ENCODE results near the gene USP25.
A peak's percentile ranks its signal among the peaks of the same experiment; 100 is the strongest.

The USP25 gene

DNA sequence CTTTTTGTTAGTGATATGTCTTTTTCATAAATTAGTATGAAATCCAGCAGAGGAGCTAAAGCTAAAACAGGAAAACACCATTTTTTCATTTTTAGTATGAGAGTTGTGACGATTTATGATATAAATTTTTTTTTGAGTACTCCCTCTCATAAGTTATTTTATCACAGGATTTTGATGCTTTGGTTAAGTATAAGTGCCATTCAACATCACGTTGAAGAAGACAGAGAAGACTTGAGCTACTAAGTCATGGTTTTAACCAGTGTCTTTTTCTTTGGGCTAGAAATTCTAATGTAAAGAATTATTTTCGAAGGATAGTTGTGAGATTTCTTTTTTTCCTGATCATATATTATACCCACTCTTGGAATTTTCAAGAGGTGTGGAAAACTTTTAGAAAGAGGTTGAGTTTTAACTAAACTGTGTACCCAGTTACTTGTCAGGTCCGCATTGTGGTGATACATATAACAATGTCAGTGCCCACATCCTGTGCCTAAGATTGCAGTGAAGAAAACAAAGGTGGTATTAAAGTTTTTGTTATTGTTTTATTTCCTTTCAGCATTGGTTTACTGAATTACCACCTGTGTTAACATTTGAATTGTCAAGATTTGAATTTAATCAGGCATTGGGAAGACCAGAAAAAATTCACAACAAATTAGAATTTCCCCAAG is 93.8 kb downstream of the USP25 start:
- H3K36me3 ChIP-seq (ENCODE audit: control insufficient read depth, insufficient read depth, low read length) = no peaks in the 10 kb centered on the region
- no peaks in the 10 kb centered on the region for H3K79me2 ChIP-seq (ENCODE audit: control insufficient read depth, insufficient read depth, low read length)

DNA sequence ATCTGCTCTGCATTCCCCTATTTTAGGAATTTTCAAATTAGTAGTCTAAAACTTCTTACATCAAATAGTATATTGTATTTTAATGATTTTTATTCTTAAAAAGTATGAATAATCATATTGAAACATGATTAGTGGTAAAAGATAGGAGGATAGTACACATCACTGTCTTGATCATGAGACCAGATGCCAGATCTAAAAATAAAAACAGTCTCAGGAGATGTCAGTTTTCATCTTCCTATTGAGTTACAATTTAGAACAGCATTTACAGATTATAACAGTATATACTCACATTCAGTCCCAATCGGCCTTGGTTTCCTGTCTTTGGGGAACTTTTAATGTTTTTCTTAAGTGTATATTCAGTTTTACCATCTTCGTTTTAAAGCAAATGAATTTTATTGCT is 95.9 kb downstream of the USP25 start:
- no peak overlapping the region for H4K8ac ChIP-seq (ENCODE audit: low read depth, low read length)
- no peak overlapping the region for H2BK15ac ChIP-seq (replicated peaks; ENCODE audit: low read depth)
- H3K9ac ChIP-seq (ENCODE audit: low read length) = no peak overlapping the region
- no peak overlapping the region for H3K23ac ChIP-seq (ENCODE audit: low read length)
- H3K79me1 ChIP-seq (ENCODE audit: low read length) = peaks cover 2% of the 10 kb centered on the region
- no peak overlapping the region for H2BK120ac ChIP-seq (ENCODE audit: low read depth, low read length)
- no peak overlapping the region for H2AK5ac ChIP-seq (ENCODE audit: low read length)
- H3K79me2 ChIP-seq (ENCODE audit: control insufficient read depth, insufficient read depth, low read length) = no peaks in the 10 kb centered on the region
- no peak overlapping the region for H4K5ac ChIP-seq (ENCODE audit: low read length)
- no peak overlapping the region for H3K56ac ChIP-seq (ENCODE audit: low read length)
- no peaks in the 10 kb centered on the region for H3K4me1 ChIP-seq (ENCODE audit: control insufficient read depth, low read depth, low read length)
- H3K4me3 ChIP-seq (ENCODE audit: low read length) = no peak overlapping the region
- H3K18ac ChIP-seq (ENCODE audit: low read length) = no peak overlapping the region
- no peak for DNase-seq
- no peak overlapping the region for H3K4me2 ChIP-seq (ENCODE audit: low read length)
- WGBS (ENCODE audit: extremely low coverage, insufficient coverage, low lambda C conversion rate) = no CpG with 5 or more reads among the region's 2 CpGs
- H3K36me3 ChIP-seq (ENCODE audit: control insufficient read depth, insufficient read depth, low read length) = no peaks in the 10 kb centered on the region
- H3K27ac ChIP-seq (ENCODE audit: low read depth, low read length) = no peak overlapping the region
- no peaks in the 10 kb centered on the region for H3K27me3 ChIP-seq (ENCODE audit: insufficient read depth, low read length, poor library complexity)
- no peak overlapping the region for H3K4ac ChIP-seq (ENCODE audit: low read depth, low read length)
- no peak overlapping the region for H2BK5ac ChIP-seq (ENCODE audit: low read length)

More for the DNA sequence above, 93.8 kb downstream of the USP25 start:
- no CpG with 5 or more reads among the region's 4 CpGs for WGBS (ENCODE audit: extremely low coverage, insufficient coverage, low lambda C conversion rate)
- no peak for DNase-seq
- Histone ChIP-seq H3K79me1 (ENCODE audit: low read length) (no peaks in the 10 kb centered on the region), H3K4me3 (ENCODE audit: low read length) (no peak overlapping the region), H4K8ac (ENCODE audit: low read depth, low read length) (no peak overlapping the region), H3K56ac (ENCODE audit: low read length) (no peak overlapping the region), H2AK5ac (ENCODE audit: low read length) (no peak overlapping the region), H3K4me2 (ENCODE audit: low read length) (no peak overlapping the region), H3K18ac (ENCODE audit: low read length) (no peak overlapping the region), H3K23ac (ENCODE audit: low read length) (no peak overlapping the region), H3K9ac (ENCODE audit: low read length) (no peak overlapping the region), H2BK5ac (ENCODE audit: low read length) (no peak overlapping the region), H2BK120ac (ENCODE audit: low read depth, low read length) (no peak overlapping the region), H3K4ac (ENCODE audit: low read depth, low read length) (no peak overlapping the region), H2BK15ac (replicated peaks; ENCODE audit: low read depth) (no peak overlapping the region), H3K27me3 (ENCODE audit: insufficient read depth, low read length, poor library complexity) (no peaks in the 10 kb centered on the region), H3K27ac (ENCODE audit: low read depth, low read length) (no peak overlapping the region), H4K5ac (ENCODE audit: low read length) (no peak overlapping the region), H3K4me1 (ENCODE audit: control insufficient read depth, low read depth, low read length) (no peaks in the 10 kb centered on the region)

DNA sequence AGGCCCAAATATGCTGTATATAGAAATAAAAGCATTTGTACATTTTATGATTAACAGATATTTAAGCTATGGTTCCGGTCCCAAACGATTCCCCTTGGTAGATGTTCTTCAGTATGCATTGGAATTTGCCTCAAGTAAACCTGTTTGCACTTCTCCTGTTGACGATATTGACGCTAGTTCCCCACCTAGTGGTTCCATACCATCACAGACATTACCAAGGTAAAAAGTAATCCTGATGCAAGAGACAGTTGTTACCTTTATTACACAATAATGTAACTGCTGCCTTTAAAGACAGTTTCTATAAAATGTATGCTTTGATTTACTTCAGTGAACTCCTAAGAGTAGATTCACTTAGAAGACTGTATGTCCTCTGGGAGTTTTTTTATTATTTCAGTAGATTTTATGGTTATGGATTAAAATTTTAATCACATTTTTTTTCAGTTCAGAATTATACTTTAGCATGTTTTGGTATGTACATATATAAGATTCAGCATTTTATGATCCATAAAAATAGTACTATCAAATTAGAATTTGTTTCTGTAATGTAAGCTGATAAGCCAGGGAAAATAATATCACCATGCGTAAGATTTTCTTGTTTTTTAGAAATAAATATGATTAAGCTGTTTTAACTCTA is 96.5 kb downstream of the USP25 start:
- Histone ChIP-seq H3K9ac (ENCODE audit: low read length) (no peak overlapping the region), H3K18ac (ENCODE audit: low read length) (no peak overlapping the region), H3K27me3 (ENCODE audit: insufficient read depth, low read length, poor library complexity) (no peaks in the 10 kb centered on the region), H3K79me2 (ENCODE audit: control insufficient read depth, insufficient read depth, low read length) (no peaks in the 10 kb centered on the region), H3K23ac (ENCODE audit: low read length) (no peak overlapping the region), H2BK120ac (ENCODE audit: low read depth, low read length) (no peak overlapping the region), H3K4me2 (ENCODE audit: low read length) (no peak overlapping the region), H3K79me1 (ENCODE audit: low read length) (peaks cover 2% of the 10 kb centered on the region), H3K4me3 (ENCODE audit: low read length) (no peak overlapping the region), H3K36me3 (ENCODE audit: control insufficient read depth, insufficient read depth, low read length) (no peaks in the 10 kb centered on the region), H4K8ac (ENCODE audit: low read depth, low read length) (no peak overlapping the region), H3K27ac (ENCODE audit: low read depth, low read length) (no peak overlapping the region), H2BK5ac (ENCODE audit: low read length) (no peak overlapping the region), H3K56ac (ENCODE audit: low read length) (no peak overlapping the region), H3K4me1 (ENCODE audit: control insufficient read depth, low read depth, low read length) (no peaks in the 10 kb centered on the region), H2AK5ac (ENCODE audit: low read length) (no peak overlapping the region), H3K4ac (ENCODE audit: low read depth, low read length) (no peak overlapping the region), H2BK15ac (replicated peaks; ENCODE audit: low read depth) (no peak overlapping the region), H4K5ac (ENCODE audit: low read length) (no peak overlapping the region)
- peak; percentile 87 for DNase-seq
- WGBS (ENCODE audit: extremely low coverage, insufficient coverage, low lambda C conversion rate) = no CpG with 5 or more reads among the region's 5 CpGs

DNA sequence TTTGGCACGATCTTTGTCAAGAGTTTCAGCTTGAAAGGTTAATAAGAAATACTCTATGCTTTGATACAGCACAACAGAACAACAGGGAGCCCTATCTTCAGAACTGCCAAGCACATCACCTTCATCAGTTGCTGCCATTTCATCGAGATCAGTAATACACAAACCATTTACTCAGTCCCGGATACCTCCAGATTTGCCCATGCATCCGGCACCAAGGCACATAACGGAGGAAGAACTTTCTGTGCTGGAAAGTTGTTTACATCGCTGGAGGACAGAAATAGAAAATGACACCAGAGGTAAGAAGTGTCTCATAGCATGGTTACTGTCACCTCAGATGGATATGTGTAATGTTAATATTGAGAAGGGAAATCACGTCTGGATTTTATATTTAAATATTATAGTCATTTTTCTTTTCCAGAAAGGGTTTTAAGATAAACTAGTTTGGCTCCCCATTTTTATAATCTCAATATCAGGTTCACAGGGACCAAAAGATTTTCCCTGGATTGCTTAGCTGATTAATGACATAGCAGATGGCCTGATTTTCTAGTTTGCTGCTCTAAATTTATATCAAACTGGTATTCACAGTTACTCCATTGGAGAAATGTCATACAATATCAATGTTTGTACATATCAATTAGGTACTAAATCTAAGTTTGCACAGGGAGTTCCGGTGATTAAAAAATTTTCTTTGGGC is 97.3 kb downstream of the USP25 start:
- no peak overlapping the region for H2AK5ac ChIP-seq (ENCODE audit: low read length)
- no peak overlapping the region for H3K9ac ChIP-seq (ENCODE audit: low read length)
- no peak overlapping the region for H3K4me2 ChIP-seq (ENCODE audit: low read length)
- peaks cover 2% of the 10 kb centered on the region for H3K79me1 ChIP-seq (ENCODE audit: low read length)
- H3K36me3 ChIP-seq (ENCODE audit: control insufficient read depth, insufficient read depth, low read length) = no peaks in the 10 kb centered on the region
- H4K8ac ChIP-seq (ENCODE audit: low read depth, low read length) = no peak overlapping the region
- no peak overlapping the region for H3K4me3 ChIP-seq (ENCODE audit: low read length)
- no peak overlapping the region for H3K18ac ChIP-seq (ENCODE audit: low read length)
- no peaks in the 10 kb centered on the region for H3K79me2 ChIP-seq (ENCODE audit: control insufficient read depth, insufficient read depth, low read length)
- no peak overlapping the region for H2BK120ac ChIP-seq (ENCODE audit: low read depth, low read length)
- H2BK5ac ChIP-seq (ENCODE audit: low read length) = no peak overlapping the region
- no peaks in the 10 kb centered on the region for H3K4me1 ChIP-seq (ENCODE audit: control insufficient read depth, low read depth, low read length)
- H2BK15ac ChIP-seq (replicated peaks; ENCODE audit: low read depth) = no peak overlapping the region
- DNase-seq = no peak
- H3K23ac ChIP-seq (ENCODE audit: low read length) = no peak overlapping the region
- no peak overlapping the region for H4K5ac ChIP-seq (ENCODE audit: low read length)
- H3K4ac ChIP-seq (ENCODE audit: low read depth, low read length) = no peak overlapping the region
- no peak overlapping the region for H3K56ac ChIP-seq (ENCODE audit: low read length)
- WGBS (ENCODE audit: extremely low coverage, insufficient coverage, low lambda C conversion rate) = no CpG with 5 or more reads among the region's 8 CpGs
- no peaks in the 10 kb centered on the region for H3K27me3 ChIP-seq (ENCODE audit: insufficient read depth, low read length, poor library complexity)
- no peak overlapping the region for H3K27ac ChIP-seq (ENCODE audit: low read depth, low read length)

DNA sequence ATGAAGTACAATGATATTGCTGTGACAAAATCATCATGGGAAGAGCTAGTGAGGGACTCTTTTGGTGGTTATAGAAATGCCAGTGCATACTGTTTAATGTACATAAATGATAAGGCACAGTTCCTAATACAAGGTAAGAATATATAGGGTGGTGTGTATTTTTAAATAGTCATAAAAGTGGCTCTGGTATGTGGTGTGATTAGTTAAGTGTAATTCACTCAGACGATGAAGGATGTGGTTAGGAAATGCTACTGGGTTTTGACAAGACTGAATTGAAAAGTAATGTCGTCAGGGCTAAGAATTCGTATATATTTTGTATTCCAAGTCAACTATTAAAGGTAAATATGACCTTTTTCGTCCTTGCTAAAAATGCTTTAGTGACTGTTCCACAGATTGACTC is 101.7 kb downstream of the USP25 start:
- 100% methylated on average over 1 of the region's 4 CpGs for WGBS (ENCODE audit: extremely low coverage, insufficient coverage, low lambda C conversion rate)
- no peak overlapping the region for H2AK5ac ChIP-seq (ENCODE audit: low read length)
- no peak overlapping the region for H4K5ac ChIP-seq (ENCODE audit: low read length)
- H2BK15ac ChIP-seq (replicated peaks; ENCODE audit: low read depth) = no peak overlapping the region
- H3K56ac ChIP-seq (ENCODE audit: low read length) = no peak overlapping the region
- peaks cover 2% of the 10 kb centered on the region for H3K79me1 ChIP-seq (ENCODE audit: low read length)
- no peak overlapping the region for H3K4ac ChIP-seq (ENCODE audit: low read depth, low read length)
- H3K27ac ChIP-seq (ENCODE audit: low read depth, low read length) = no peak overlapping the region
- no peak for DNase-seq
- no peak overlapping the region for H3K4me2 ChIP-seq (ENCODE audit: low read length)
- H2BK5ac ChIP-seq (ENCODE audit: low read length) = no peak overlapping the region
- H4K8ac ChIP-seq (ENCODE audit: low read depth, low read length) = no peak overlapping the region
- no peak overlapping the region for H3K9ac ChIP-seq (ENCODE audit: low read length)
- H3K79me2 ChIP-seq (ENCODE audit: control insufficient read depth, insufficient read depth, low read length) = no peaks in the 10 kb centered on the region
- no peak overlapping the region for H3K23ac ChIP-seq (ENCODE audit: low read length)
- no peak overlapping the region for H3K18ac ChIP-seq (ENCODE audit: low read length)
- H2BK120ac ChIP-seq (ENCODE audit: low read depth, low read length) = no peak overlapping the region
- H3K36me3 ChIP-seq (ENCODE audit: control insufficient read depth, insufficient read depth, low read length) = no peaks in the 10 kb centered on the region
- no peaks in the 10 kb centered on the region for H3K27me3 ChIP-seq (ENCODE audit: insufficient read depth, low read length, poor library complexity)
- no peak overlapping the region for H3K4me3 ChIP-seq (ENCODE audit: low read length)
- H3K4me1 ChIP-seq (ENCODE audit: control insufficient read depth, low read depth, low read length) = no peaks in the 10 kb centered on the region

All from mesendoderm (in vitro differentiated cells).